Chondrocyte (in vitro differentiated cells): ENCODE measurements around the gene POLR2E. TPM values are rescaled to one million over a fixed set of nuclear protein-coding genes. Genes with fewer than 3 reads are reported as not detected.
A peak's percentile ranks its signal among the peaks of the same experiment; 100 is the strongest.

Source experiments
- DNase-seq: peaks from one replicate; pipeline ENCODE4 v3.0.0; 2021; ENCODE audit warnings: mixed read lengths, low spot score
- H3K27ac Mint-ChIP-seq: one replicate; pipeline ENCODE4 v1.8.0; 2021; ENCODE audit warnings: mild to moderate bottlenecking, moderate library complexity, mixed read lengths; ENCODE audit not compliant: unreplicated experiment
- H3K27me3 Mint-ChIP-seq: 2 replicates; pipeline ENCODE4 v1.8.0; 2021; ENCODE audit warnings: low read depth, mixed read lengths
- H3K36me3 Mint-ChIP-seq: 2 replicates; pipeline ENCODE4 v1.8.0; 2021; ENCODE audit warnings: low read depth, mixed read lengths
- H3K4me1 Mint-ChIP-seq: 2 replicates; pipeline ENCODE4 v1.8.0; 2021; ENCODE audit warnings: low read depth, mild to moderate bottlenecking, mixed read lengths
- H3K4me3 Mint-ChIP-seq: one replicate; pipeline ENCODE4 v1.8.0; 2021; ENCODE audit warnings: mild to moderate bottlenecking, moderate library complexity, mixed read lengths; ENCODE audit not compliant: unreplicated experiment
- H3K9me3 Mint-ChIP-seq: 2 replicates; pipeline ENCODE4 v1.8.0; 2021; ENCODE audit warnings: low read depth, mixed read lengths
- total RNA-seq: library from RNA; stranded (reverse); gene quantifications from 3 replicates; pipeline ENCODE4 v1.2.1, GENCODE V29; 2021
- TF ChIP-seq, protein P1 (sequence below): fragments of 200-600 bp; sonication (generic); IDR thresholded peaks from 2 replicates; pipeline ENCODE4 v1.5.0; 2021; ENCODE audit warnings: antibody characterized with exemption, mild to moderate bottlenecking, moderate library complexity

Gene POLR2E
- total RNA-seq, 1 donor from 2014 or later = 119 TPM

DNA sequence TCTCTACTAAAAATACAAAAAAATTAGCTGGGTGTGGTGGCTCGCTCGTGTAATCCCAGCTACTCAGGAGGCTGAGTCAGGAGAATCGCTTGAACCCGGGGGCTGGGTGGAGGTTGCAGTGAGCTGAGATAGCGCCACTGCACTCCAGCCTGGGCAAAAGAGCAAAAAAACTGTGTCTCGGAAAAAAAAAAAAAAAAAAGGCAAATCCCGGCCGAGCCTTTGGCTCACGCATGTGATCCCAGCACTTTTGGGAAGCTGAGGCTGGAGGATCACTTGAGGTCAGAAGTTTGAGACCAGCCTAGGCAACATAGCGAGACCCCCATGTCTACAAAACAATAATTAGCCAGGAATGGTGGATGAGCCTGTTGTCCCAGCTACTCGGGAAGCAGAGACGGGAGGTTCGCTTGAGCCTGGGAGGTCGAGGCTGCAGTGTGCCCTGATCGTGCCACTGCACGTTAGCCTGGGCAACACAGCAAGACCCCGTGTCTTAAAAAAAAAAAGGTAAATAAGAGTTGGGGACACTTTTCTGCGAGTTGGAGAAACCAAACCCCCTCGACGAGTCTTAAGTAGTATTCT, 8.0 kb upstream of the POLR2E start:
- peaks cover 59% of the 10 kb centered on the region for H3K4me1 Mint-ChIP-seq
- H3K4me3 Mint-ChIP-seq = peak overlapping the region; percentile 58
- no peak for DNase-seq
- H3K36me3 Mint-ChIP-seq = peaks cover 1% of the 10 kb centered on the region
- H3K9me3 Mint-ChIP-seq = peaks cover 2% of the 10 kb centered on the region
- TF ChIP-seq, protein P1, sequence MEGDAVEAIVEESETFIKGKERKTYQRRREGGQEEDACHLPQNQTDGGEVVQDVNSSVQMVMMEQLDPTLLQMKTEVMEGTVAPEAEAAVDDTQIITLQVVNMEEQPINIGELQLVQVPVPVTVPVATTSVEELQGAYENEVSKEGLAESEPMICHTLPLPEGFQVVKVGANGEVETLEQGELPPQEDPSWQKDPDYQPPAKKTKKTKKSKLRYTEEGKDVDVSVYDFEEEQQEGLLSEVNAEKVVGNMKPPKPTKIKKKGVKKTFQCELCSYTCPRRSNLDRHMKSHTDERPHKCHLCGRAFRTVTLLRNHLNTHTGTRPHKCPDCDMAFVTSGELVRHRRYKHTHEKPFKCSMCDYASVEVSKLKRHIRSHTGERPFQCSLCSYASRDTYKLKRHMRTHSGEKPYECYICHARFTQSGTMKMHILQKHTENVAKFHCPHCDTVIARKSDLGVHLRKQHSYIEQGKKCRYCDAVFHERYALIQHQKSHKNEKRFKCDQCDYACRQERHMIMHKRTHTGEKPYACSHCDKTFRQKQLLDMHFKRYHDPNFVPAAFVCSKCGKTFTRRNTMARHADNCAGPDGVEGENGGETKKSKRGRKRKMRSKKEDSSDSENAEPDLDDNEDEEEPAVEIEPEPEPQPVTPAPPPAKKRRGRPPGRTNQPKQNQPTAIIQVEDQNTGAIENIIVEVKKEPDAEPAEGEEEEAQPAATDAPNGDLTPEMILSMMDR = no peak
- no peaks in the 10 kb centered on the region for H3K27me3 Mint-ChIP-seq
- H3K27ac Mint-ChIP-seq = peak overlapping the region; percentile 98

DNA sequence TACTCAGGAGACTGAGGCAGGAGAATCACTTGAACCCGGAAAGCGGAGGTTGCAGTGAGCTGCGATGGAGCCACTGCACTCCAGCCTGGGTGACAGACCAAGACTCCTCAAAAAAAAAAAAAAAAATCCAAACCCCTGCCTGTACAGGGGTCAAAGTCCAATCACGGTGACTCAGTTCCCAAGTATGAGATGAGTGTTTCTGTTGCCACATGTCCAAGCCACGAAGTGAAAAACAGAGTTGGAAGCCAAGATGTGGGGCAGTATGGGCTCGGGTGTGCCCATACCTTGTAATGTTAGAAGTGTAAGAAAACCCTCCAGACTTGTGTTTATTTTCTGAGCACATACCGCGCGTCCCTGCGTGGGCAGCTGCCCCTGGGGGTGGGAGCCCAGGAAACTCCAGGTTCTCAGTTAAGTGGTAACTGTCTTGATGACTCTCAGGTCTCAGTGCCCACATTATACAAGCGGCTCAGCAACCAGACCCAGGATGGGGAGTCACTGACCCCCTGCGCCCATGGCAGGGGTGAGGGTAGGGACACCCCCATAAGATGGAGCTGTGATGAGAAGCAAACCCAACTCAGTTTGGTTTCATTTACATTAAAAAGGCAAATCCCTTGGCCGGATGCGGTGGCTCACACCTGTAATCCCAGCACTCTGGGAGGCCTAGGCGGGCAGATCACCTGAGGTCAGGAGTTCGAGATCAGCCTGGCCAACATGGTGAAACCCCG, 7.4 kb upstream of the POLR2E start:
- H3K4me3 Mint-ChIP-seq = peak overlapping the region; percentile 58
- H3K36me3 Mint-ChIP-seq = peaks cover 1% of the 10 kb centered on the region
- DNase-seq = no peak
- peaks cover 2% of the 10 kb centered on the region for H3K9me3 Mint-ChIP-seq
- H3K4me1 Mint-ChIP-seq = peaks cover 63% of the 10 kb centered on the region
- TF ChIP-seq, protein P1 = no peak
- no peaks in the 10 kb centered on the region for H3K27me3 Mint-ChIP-seq
- peak overlapping the region; percentile 98 for H3K27ac Mint-ChIP-seq

DNA sequence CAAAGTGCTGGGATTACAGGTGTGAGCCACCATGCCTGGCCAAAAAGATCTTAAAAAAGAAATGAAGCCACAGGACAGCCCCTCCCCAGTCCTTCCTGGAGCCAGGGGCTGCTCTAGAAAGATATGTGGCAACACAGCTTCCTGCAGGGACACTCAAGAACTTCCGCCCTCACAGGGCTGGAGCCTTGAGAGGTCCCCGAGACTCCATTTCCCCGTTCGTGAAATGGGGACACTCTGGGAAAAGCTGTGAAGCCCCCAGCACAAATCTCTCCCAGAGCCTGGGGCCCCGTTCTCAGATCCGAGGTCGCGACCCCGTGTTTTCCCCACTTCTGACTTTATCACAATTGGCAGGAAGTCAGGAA, 6.1 kb upstream of the POLR2E start:
- Mint-ChIP-seq H3K27me3 (no peaks in the 10 kb centered on the region), H3K4me3 (peak overlapping the region; percentile 35), H3K9me3 (peaks cover 2% of the 10 kb centered on the region), H3K4me1 (peaks cover 57% of the 10 kb centered on the region), H3K27ac (peak overlapping the region; percentile 98), H3K36me3 (no peaks in the 10 kb centered on the region)
- TF ChIP-seq, protein P1 = no peak
- no peak for DNase-seq

DNA sequence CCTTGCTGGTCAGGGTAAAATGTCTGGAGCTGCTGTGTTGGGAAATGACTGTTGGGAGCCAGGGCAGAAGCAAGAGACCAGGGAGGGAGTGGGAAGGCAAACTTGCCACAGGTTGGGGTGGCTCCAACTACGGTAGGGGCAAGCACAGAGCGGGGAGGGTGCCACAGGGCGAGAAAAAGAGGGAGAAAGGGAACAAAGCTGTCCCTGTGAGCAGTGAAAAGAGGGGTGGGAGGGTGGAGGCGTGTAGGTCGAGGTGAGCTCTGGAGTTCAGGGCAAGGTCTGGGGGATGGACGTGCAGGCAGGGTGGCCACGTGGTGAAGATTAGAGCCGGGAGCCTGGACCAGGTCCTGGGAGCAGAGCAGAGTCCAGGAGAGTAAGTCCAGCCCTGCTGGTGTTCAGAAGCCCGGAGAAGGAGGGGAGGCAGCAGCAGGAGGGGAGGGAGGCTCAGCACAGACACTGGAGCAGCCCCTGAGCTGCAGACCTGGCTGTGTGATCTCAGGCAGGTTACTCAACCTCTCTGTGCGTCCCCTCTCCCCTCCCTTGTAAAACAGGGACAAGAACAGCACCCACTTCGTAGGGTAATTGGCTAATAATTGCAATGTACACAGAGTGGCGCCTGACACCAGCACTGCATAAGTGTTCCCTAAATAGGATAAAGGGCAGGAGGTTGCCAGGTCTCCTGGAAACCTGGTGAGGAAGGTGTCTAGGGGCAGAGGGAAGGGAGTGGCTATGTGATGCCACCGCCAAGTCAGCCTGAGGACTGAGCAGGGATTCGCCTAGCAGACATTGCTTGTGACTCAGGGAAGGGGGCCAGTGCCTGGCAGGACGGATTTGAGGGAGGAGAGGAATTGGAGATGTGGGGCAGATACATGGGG, 3.2 kb upstream of the POLR2E start:
- DNase-seq = no peak
- H3K9me3 Mint-ChIP-seq = peaks cover 2% of the 10 kb centered on the region
- no peak overlapping the region for H3K4me3 Mint-ChIP-seq
- TF ChIP-seq, protein P1 = no peak
- H3K27ac Mint-ChIP-seq = peak overlapping the region; percentile 92
- peaks cover 57% of the 10 kb centered on the region for H3K4me1 Mint-ChIP-seq
- no peaks in the 10 kb centered on the region for H3K36me3 Mint-ChIP-seq
- no peaks in the 10 kb centered on the region for H3K27me3 Mint-ChIP-seq

DNA sequence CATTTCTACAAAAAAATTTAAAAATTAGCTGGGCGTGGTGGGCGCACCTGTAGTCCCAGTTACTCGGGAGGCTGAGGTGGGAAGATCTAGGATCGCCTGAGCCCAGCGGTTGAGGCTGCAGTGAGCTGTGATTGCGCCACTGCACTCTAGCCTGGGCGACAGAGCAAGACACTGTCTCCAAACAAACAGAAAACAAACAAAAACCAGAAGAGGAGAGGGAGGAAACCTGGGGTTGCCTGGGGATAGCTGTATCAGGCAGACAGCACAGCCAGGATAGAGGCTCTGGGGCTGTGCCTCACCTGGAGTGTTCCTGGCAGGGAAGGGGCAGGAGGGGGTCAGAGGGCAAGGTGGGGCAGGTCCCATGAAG, 2.6 kb upstream of the POLR2E start:
- peaks cover 2% of the 10 kb centered on the region for H3K9me3 Mint-ChIP-seq
- no peaks in the 10 kb centered on the region for H3K36me3 Mint-ChIP-seq
- DNase-seq = no peak
- peaks cover 55% of the 10 kb centered on the region for H3K4me1 Mint-ChIP-seq
- peak overlapping the region; percentile 30 for H3K27ac Mint-ChIP-seq
- no peaks in the 10 kb centered on the region for H3K27me3 Mint-ChIP-seq
- no peak overlapping the region for H3K4me3 Mint-ChIP-seq
- TF ChIP-seq, protein P1 = no peak
